ENCODE measurements around the gene ZG16.
A peak's percentile ranks its signal among the peaks of the same experiment; 100 is the strongest.
"Not testable (repeated sequence)": the region's sequence is repeated elsewhere in the genome, so short reads cannot be mapped to it uniquely, and the experiment has no call there.

Gene ZG16, protein sequence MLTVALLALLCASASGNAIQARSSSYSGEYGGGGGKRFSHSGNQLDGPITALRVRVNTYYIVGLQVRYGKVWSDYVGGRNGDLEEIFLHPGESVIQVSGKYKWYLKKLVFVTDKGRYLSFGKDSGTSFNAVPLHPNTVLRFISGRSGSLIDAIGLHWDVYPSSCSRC

DNA sequence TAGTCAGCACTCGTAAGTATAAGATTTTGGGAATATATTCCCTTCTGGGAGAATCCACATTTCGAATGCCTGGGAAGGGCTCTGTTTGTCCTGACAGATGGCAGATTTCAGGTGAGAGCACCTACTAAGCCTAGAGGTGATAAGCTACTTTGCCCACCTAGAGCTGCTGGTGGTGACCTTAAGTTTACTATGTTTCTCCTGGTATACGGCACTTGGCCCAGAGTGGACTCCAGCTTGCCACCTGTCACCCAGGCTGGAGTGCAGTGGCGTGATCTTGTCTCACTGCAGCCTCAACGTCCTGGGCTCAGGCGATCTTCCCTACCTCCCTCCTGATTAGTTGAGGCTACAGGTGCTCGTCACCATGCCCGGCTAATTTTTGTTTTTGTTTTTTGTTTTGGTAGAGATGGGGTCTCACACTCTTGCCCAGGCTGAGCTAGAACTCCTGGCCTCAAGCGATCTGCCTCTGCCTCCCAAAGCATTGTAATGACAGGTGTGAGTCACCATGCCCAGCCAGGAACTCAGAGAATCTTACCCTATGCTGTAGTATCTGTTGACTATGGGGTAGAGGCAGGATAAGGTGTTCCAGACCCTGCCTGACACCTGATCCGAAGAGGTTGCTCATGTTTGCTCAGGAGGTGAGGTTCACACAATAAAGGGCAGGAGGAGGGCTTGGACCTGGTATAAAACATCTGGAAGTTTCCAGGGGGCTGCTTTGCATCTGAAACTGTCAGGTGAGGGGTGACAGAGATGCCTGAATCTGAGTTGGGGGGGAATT is at the start of gene ZG16:
TSS of gene ZG16 (plus strand) at position 681 of the 775 bp plus-strand sequence. CDS start 1,011 bp downstream, outside the sequence.
- no peak for TF ChIP-seq JUND (IDR thresholded peaks at IDR 0.05; ENCODE audit: low read depth)
- in situ Hi-C loops (cut with HindIII; ENCODE audit: low pct_unique_long_range_greater_than_20kb, low sequenced_read_pairs) = no loop called here
- DNase-seq (ENCODE audit: low read depth in 1 of 2, low spot score in 1 of 2) = no peak

DNA sequence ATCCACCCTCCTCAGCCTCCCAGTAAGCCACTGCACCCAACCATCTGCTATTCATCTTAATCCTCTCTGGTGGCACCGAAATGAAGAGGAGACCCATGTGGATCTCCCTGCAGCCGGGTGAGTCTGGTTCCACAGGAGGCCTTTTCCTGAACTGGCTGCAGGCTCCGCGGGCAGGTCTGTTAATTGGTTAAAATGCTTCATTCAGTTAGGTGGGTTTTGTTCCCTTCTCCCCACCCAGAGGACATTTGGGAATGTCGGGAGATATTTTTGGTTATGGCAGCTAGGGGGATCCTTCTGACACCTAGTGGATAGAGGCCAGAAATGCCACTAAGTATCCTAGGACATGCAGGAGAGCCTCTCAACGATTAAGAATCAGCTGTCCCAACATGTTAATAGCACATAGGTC is 48.9 kb upstream of the ZG16 start:
- TF ChIP-seq JUND (IDR thresholded peaks at IDR 0.05; ENCODE audit: low read depth) = no peak
- in situ Hi-C loops (cut with HindIII; ENCODE audit: low pct_unique_long_range_greater_than_20kb, low sequenced_read_pairs) = no loop called here
- DNase-seq (ENCODE audit: low read depth in 1 of 2, low spot score in 1 of 2) = peak; percentile 49 to 79

DNA sequence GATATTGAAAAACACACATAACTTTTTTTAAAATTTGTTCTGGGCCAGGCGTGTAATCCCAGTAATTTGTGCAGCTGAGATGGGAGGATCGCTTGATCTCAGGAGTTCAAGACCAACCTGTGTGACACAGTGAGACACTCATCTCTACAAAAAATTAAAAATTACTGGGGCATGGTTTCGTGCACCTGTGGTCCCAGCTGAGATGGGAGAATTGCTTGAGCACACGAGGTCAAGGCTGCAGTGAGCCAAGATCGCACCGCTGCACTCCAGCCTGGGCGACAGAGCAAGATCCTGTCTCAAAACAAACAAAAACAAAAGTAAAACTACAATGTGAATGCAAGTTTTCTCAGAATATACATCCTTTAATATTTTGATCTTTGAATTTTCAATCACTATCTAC is 47.4 kb upstream of the ZG16 start:
- in situ Hi-C loops (cut with HindIII; ENCODE audit: low pct_unique_long_range_greater_than_20kb, low sequenced_read_pairs) = no loop called here
- no peak for TF ChIP-seq JUND (IDR thresholded peaks at IDR 0.05; ENCODE audit: low read depth)
- no peak for DNase-seq (ENCODE audit: low read depth in 1 of 2, low spot score in 1 of 2)

DNA sequence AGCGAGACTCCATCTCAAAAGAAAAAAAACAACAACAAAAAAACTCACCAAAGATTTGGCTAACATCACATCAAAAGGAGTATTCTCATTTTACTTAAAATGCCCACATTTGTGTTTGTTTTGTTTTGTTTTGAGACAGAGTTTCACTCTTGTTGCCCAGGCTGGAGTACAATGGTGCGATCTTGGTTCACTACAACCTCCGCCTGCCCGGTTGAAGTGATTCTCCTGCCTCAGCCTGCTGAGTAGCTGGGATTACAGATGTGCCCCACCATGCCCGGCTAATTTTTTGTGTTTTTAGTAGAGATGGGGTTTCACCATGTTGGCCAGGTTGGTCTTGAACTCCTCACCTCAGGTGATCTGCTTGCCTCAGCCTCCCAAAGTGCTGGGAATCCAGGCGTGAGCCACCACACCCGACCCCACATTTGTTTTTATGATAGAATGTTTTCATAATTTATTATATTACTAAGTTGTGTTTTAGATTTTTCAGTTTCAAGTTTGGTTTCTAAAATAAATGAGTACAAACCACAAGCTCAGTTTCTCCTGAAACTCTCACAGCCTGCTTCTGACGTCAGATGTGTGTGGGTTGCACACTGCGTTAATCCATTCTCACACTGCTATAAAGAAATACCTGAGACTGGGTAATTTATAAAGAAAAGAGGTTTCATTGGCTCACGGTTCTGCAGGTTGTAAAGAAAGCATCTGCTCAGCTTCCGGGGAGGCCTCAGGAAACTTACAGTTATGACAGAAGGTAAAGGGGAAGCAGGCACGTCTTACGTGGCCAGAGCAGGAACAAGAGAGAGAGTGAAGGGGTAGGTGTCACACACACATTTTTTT is 46.1 kb upstream of the ZG16 start:
- in situ Hi-C loops (cut with HindIII; ENCODE audit: low pct_unique_long_range_greater_than_20kb, low sequenced_read_pairs); DNase-seq (ENCODE audit: low read depth in 1 of 2, low spot score in 1 of 2): not testable (repeated sequence)

DNA sequence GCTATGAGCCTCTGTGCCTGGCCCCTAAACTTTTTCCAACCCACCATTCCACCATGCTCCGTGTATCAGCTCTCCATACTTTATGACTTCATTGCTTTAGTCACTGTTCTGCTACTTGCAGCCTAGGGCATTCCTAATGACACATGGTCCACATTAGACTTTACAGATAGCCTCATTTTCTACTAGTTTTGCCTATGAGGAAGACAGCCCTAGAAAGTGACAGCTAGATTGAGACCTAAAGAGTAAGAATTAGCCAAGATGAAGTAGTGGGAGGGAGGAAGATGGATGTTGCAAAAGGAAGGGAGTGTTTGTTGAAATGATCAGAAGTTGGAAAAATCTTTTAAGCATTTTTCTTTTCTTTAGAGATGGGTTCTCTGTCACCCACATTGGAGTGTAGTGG is 43.3 kb upstream of the ZG16 start:
- in situ Hi-C loops (cut with HindIII; ENCODE audit: low pct_unique_long_range_greater_than_20kb, low sequenced_read_pairs) = no loop called here
- TF ChIP-seq JUND (IDR thresholded peaks at IDR 0.05; ENCODE audit: low read depth) = no peak
- no peak for DNase-seq (ENCODE audit: low read depth in 1 of 2, low spot score in 1 of 2)

DNA sequence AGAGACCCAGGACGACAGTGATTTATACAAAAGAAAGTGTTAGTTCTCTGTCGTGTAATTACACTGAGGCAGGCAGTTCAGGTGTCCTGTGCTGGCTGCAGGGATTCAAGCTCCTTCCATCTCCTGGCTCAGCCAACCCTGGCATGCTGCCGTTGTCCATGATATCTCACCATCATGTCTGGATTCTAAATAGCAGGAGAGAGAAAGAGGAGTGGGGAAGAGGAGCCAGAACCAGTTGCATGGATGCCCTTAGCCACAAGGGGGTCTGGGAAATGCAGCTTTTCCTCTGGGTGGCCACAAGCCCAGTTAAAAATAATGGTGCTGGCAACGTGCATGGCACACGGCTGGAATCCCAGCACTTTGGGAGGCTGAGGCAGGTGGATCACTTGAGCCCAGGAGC is 41.9 kb upstream of the ZG16 start:
- DNase-seq (ENCODE audit: low read depth in 1 of 2, low spot score in 1 of 2) = no peak
- in situ Hi-C loops (cut with HindIII; ENCODE audit: low pct_unique_long_range_greater_than_20kb, low sequenced_read_pairs) = no loop called here
- no peak for TF ChIP-seq JUND (IDR thresholded peaks at IDR 0.05; ENCODE audit: low read depth)

DNA sequence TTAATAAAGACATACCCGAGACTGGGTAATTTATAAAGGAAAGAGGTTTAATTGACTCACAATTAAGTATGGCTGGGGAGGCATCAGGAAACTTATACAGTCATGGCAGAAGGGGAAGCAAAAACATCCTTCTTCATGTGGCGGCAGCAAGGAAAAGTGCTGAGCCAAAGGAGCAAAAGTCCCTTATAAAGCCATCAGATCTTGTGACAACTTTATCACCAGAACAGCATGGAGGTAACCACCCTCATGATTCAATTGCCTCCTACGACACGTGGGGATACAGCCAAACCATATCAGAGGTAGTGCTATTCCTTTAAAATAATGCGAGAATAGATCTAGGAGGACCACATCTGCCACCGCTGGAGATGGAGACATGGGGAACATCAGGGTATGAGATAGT is 41.3 kb upstream of the ZG16 start:
- no peak for TF ChIP-seq JUND (IDR thresholded peaks at IDR 0.05; ENCODE audit: low read depth)
- DNase-seq (ENCODE audit: low read depth in 1 of 2, low spot score in 1 of 2) = no peak
- in situ Hi-C loops (cut with HindIII; ENCODE audit: low pct_unique_long_range_greater_than_20kb, low sequenced_read_pairs) = no loop called here

DNA sequence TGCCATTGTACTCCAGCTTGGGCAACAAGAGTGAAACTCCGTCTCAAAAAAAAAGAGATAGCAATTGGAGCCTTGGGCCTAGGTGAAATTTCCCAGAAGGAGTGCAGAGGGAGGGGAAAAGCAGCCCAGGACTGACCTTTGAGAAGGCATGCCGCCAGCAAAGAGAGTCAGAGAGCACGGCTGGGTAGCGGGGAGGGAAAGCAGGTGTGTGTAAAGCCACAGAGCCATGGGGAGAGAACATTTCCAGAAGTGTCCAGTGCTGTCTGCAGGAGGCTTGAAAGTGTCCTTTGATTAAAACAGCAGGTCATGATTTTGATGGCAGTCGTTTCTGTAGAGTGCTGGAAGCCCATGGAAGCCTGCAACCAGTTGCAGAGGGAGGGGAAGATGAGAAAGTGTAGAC is 40.3 kb upstream of the ZG16 start:
- in situ Hi-C loops (cut with HindIII; ENCODE audit: low pct_unique_long_range_greater_than_20kb, low sequenced_read_pairs) = no loop called here
- no peak for TF ChIP-seq JUND (IDR thresholded peaks at IDR 0.05; ENCODE audit: low read depth)
- peak in 1 of 2 experiments; percentile 53 for DNase-seq (ENCODE audit: low read depth in 1 of 2, low spot score in 1 of 2)

DNA sequence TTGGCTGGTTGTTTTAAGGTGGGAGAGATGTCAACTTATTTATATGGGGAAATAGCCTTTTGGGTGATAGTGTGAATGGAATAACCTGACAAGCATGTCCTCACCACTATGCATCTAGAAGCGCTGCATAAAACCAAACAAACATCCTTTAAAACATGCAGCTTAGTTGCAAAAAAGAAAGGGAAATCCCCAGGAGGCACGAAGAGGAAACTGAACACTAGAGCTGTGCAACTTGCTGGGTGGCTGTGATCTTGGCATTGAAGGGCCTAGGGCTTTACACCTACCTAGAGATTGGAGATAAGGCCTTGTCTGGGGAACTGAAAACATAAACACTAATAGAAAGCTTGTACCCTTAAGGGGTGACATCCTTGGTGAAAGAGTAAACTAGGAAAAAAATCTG is 39.5 kb upstream of the ZG16 start:
- peak in 1 of 2 experiments; percentile 54 for DNase-seq (ENCODE audit: low read depth in 1 of 2, low spot score in 1 of 2)
- in situ Hi-C loops (cut with HindIII; ENCODE audit: low pct_unique_long_range_greater_than_20kb, low sequenced_read_pairs) = no loop called here
- no peak for TF ChIP-seq JUND (IDR thresholded peaks at IDR 0.05; ENCODE audit: low read depth)

DNA sequence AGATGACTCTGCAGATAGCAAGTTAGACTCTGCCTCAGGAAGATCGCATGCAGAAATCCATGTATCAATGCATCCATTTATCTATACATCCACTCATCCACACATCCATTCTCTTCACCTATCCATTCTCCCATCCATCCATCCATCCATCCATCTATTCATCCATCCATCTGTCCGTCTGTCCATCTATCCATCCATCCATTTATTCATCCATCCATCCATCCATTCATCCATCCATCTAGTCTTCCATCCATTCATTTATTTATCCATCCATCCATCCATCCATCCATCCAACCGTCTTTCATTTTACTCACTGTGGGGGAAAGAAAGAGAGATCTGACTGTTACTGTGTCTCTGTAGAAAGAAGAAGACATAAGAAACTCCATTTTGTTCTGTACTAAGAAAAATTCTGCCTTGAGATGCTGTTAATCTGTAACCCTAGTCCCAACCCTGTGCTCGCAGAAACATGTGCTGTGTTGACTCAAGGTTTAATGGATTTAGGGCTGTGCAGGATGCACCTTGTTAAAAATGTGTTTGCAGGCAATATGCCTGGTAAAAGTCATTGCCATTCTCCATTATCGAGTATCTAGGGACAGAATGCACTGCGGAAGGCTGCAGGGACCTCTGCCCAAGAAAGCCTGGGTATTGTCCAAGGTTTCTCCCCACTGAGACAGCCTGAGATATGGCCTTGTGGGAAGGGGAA is 38.0 kb upstream of the ZG16 start:
- DNase-seq (ENCODE audit: low read depth in 1 of 2, low spot score in 1 of 2); in situ Hi-C loops (cut with HindIII; ENCODE audit: low pct_unique_long_range_greater_than_20kb, low sequenced_read_pairs): not testable (repeated sequence)

DNA sequence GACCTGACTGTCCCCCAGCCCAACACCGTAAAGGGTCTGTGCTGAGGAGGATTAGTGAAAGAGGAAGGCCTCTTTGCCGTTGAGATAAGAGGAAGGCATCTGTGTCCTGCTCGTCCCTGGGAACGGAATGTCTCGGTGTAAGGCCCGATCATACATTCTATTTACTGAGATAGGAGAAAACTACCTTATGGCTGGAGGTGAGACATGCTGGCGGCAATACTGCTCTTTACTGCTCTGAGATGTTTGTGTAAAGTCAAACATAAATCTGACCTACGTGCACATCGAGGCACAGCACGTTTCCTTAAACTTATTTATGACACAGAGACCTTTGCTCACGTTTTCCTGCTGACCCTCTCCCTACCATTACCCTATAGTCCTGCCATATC is 37.4 kb upstream of the ZG16 start:
- DNase-seq (ENCODE audit: low read depth in 1 of 2, low spot score in 1 of 2); in situ Hi-C loops (cut with HindIII; ENCODE audit: low pct_unique_long_range_greater_than_20kb, low sequenced_read_pairs): not testable (repeated sequence)

DNA sequence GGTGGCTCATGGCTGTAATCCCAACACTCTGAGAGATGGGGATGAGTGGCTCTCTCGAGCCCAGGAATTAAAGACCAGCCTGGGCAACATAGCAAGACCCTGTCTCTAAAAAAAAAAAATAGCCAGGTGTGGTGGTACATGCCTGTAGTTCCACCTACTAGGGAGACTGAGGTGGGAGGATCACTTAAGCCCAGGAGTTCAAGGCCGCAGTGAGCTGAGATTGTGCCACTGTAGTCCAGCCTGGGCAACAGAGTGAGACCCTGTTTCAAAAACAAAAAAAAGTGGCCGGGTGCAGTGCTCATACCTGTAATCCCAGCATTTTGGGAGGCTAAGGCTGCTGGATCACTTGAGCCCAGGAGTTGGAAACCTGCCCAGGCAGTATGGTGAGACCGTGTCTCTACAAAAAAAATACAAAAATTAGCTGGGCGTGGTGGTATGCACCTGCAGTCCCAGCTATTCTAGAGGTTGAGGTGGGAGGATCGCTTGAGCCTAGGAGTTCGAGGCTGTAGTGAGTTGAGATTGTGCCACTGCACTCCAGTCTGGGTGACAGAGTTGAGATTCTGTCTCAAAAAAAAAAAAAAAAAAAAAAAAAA is 35.3 kb upstream of the ZG16 start:
- no peak for TF ChIP-seq JUND (IDR thresholded peaks at IDR 0.05; ENCODE audit: low read depth)
- in situ Hi-C loops (cut with HindIII; ENCODE audit: low pct_unique_long_range_greater_than_20kb, low sequenced_read_pairs) = no loop called here
- no peak for DNase-seq (ENCODE audit: low read depth in 1 of 2, low spot score in 1 of 2)
